ENCODE measurements around the gene DAP.

DAP gene

GRCh38 chr5:10690460-10691440 lies 70.3 kb downstream of the DAP start:
- no peak for DNase-seq (ENCODE audit: low read depth, low spot score)

GRCh38 chr5:10689391-10690081 lies 71.5 kb downstream of the DAP start:
- DNase-seq (ENCODE audit: low read depth, low spot score): peak; percentile 85

- DNase-seq (ENCODE audit: low read depth, low spot score): no peak
These were observed 72.3 kb downstream of the DAP start for GRCh38 chr5:10688651-10689171.

- DNase-seq (ENCODE audit: low read depth, low spot score): no peak
These were observed 74.1 kb downstream of the DAP start for GRCh38 chr5:10686890-10687289.

GRCh38 chr5:10685115-10685521 lies 75.9 kb downstream of the DAP start:
- no peak for DNase-seq (ENCODE audit: low read depth, low spot score)

GRCh38 chr5:10684303-10685086 lies 76.5 kb downstream of the DAP start:
- no peak for DNase-seq (ENCODE audit: low read depth, low spot score)

GRCh38 chr5:10682801-10683525 lies 78.1 kb downstream of the DAP start:
- no peak for DNase-seq (ENCODE audit: low read depth, low spot score)

GRCh38 chr5:10681731-10682679 lies 79.0 kb downstream of the DAP start:
- no peak for DNase-seq (ENCODE audit: low read depth, low spot score)

- DNase-seq (ENCODE audit: low read depth, low spot score): no peak
These were observed 80.1 kb downstream of the DAP start for GRCh38 chr5:10680876-10681481.

GRCh38 chr5:10679336-10679988 lies 81.6 kb downstream of the DAP start:
- no peak for DNase-seq (ENCODE audit: low read depth, low spot score)

GRCh38 chr5:10678244-10678643 lies 82.8 kb downstream of the DAP start:
- no peak for DNase-seq (ENCODE audit: low read depth, low spot score)

GRCh38 chr5:10677533-10677932 lies 83.5 kb downstream of the DAP start:
- DNase-seq (ENCODE audit: low read depth, low spot score): no peak

- no peak for DNase-seq (ENCODE audit: low read depth, low spot score)
These were observed 84.1 kb downstream of the DAP start for GRCh38 chr5:10676946-10677345.

- no peak for DNase-seq (ENCODE audit: low read depth, low spot score)
These were observed 84.8 kb downstream of the DAP start for GRCh38 chr5:10676224-10676623.

- DNase-seq (ENCODE audit: low read depth, low spot score): no peak
These were observed 85.8 kb downstream of the DAP start for GRCh38 chr5:10675177-10675700.

GRCh38 chr5:10674582-10674981 lies 86.5 kb downstream of the DAP start:
- no peak for DNase-seq (ENCODE audit: low read depth, low spot score)

- no peak for DNase-seq (ENCODE audit: low read depth, low spot score)
These were observed 86.9 kb downstream of the DAP start for GRCh38 chr5:10674096-10674495.

- no peak for DNase-seq (ENCODE audit: low read depth, low spot score)
These were observed 87.6 kb downstream of the DAP start for GRCh38 chr5:10673407-10673806.

GRCh38 chr5:10673017-10673389 lies 88.0 kb downstream of the DAP start:
- no peak for DNase-seq (ENCODE audit: low read depth, low spot score)
